GM13976 (cell line): ENCODE results near the gene CHPF2.

Source experiments
- DNase-seq: peaks from one replicate; pipeline ENCODE4 v3.0.0; 2012; ENCODE audit warnings: low spot score
- in situ Hi-C: fragments of 300-500 bp; cut with MboI; formaldehyde crosslinking; loops from one replicate; pipeline ENCODE4 v1.12.0; 2022; ENCODE audit warnings: low sequenced_read_pairs, mixed read lengths, inconsistent platforms; ENCODE audit not compliant: unreplicated experiment
- TF ChIP-seq, protein P1 (sequence below): IDR thresholded peaks from 2 replicates; pipeline ENCODE4 v1.5.1; 2012; ENCODE audit warnings: borderline replicate concordance, mild to moderate bottlenecking; ENCODE audit not compliant: insufficient read depth; ENCODE audit errors: extremely low read depth, missing control alignments, control extremely low read depth

The CHPF2 gene

DNA sequence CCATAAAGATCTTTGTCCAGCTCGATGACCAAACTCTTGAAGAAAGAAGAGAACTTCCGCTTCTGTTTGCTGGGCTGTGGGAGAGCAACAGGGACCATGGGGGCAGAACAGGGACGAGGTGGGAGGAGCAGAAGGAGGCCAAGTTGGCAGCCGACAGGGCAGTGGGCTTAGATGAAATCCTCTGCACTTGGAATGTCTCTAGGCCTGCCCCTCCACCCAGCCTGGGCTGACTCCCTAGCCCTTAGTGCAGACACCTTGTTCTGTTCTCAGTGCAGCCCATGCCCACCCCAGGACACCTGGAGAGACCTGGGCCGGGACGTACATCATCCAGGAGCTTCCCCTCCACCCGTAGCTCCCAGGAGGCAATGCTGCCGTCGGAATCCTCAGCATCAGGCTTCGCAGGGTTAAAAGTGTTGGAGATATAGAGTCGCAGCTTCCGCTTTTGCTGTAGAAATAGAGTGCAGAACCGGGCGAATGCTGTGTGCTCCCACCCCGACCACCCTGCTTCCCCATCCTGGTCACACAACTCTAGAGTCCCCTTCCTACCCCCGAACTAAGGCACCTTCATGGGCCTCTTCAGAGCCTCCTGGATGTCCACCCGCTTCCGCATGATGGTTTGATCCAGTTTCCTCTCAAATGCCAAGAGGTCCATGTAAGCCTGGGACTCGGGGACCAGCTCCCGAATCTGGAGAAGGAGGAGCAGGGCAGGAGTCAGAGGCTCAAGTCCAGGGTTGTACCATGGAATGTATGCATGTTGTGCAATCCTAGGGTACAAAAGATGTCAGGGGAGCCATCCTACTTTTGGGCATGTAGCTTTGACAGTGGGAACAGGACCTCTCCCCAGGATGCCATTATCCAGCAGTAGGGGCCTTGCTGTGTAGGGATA lies 10.1 kb downstream of the CHPF2 start:
- no peak for DNase-seq
- in situ Hi-C loops, result no loop called here
- TF ChIP-seq, protein P1, sequence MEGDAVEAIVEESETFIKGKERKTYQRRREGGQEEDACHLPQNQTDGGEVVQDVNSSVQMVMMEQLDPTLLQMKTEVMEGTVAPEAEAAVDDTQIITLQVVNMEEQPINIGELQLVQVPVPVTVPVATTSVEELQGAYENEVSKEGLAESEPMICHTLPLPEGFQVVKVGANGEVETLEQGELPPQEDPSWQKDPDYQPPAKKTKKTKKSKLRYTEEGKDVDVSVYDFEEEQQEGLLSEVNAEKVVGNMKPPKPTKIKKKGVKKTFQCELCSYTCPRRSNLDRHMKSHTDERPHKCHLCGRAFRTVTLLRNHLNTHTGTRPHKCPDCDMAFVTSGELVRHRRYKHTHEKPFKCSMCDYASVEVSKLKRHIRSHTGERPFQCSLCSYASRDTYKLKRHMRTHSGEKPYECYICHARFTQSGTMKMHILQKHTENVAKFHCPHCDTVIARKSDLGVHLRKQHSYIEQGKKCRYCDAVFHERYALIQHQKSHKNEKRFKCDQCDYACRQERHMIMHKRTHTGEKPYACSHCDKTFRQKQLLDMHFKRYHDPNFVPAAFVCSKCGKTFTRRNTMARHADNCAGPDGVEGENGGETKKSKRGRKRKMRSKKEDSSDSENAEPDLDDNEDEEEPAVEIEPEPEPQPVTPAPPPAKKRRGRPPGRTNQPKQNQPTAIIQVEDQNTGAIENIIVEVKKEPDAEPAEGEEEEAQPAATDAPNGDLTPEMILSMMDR, result no peak

DNA sequence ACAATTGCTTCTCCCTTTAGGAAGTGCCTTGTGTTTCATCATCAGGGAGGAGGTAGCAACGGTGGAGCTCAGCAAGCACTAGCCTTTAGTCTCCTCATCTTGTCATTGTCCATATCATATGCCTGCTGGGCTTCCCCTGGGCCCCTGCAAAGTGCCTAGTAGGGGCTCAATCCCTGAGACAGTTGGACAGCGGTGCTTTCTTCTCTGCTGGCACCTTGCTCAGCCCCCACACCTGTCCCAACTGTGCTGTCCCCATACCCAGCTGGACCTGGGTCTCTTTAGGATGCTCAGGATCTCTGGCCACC lies 10.7 kb downstream of the CHPF2 start:
- no peak for DNase-seq
- TF ChIP-seq, protein P1, result no peak
- in situ Hi-C loops, result no loop called here

DNA sequence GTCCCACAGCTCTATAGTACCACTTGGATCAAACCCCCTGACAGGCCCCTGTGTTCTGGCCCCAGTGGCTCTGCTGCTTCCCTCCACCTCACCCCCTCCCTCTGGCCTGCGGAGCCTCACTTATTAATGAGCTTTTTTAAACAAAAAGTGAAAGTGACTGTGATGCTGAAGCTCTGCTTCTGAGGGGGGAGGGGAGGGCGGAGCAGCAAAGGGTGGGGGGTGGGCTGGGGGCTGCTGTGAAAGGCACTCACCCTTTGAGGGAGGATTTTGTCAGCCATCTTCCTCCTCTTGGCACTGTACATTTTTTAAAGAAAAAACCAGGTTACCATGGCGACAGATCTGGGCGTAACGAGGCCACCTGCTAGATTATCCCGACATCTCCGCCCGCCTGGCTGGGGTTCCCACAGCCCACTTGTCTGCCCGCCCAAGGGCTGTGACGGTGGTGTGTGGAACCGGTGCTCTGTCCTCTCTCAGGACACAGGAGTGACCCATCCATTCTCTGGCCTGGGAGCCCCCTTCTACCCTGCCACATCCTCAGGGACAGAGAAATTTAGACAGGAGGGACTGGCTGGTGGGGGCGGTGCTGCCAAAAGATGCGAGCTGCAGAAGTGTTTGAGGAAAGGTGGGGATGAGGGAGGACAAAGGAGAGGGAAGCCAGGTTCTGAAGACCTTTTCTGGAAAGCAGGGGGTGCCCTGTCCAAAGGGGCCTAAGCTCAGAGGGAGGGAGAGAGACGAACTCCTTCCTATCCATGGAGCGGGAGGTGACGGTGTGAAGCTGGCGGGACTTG lies 11.3 kb downstream of the CHPF2 start:
- no peak for DNase-seq
- TF ChIP-seq, protein P1, result no peak
- in situ Hi-C loops, result no loop called here

DNA sequence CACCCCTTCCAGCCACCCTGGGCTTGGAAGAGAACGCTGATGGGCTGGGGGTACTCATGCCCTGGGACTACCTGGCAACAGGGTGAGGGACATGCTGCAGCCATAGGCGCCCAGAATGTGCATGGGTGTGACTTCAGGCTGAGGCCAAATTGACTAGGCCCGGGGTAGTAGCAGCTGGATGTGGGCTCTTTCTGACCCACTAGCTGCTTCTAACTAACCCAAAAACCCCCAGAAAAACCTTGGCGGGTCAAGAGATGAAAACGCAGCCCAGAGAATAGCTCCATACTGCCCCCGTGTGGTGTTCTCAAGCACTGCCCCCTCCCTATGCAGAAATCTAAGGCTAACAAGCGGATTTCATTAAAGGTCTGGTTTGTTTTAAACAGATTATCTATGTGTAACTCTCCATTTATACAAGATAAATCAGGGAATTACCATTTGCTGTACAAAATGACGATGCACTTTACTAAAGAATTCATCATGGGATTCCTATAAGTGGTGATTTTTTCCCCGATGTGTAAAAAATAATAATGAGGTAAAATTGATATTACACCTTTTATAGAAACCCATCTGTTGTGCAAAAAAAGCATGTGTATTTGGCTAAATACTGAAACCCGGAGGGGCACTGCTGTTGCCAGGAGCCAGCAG lies 12.0 kb downstream of the CHPF2 start:
- DNase-seq, result peak; percentile 88
- in situ Hi-C loops, result no loop called here
- TF ChIP-seq, protein P1, result peak; percentile 76

DNA sequence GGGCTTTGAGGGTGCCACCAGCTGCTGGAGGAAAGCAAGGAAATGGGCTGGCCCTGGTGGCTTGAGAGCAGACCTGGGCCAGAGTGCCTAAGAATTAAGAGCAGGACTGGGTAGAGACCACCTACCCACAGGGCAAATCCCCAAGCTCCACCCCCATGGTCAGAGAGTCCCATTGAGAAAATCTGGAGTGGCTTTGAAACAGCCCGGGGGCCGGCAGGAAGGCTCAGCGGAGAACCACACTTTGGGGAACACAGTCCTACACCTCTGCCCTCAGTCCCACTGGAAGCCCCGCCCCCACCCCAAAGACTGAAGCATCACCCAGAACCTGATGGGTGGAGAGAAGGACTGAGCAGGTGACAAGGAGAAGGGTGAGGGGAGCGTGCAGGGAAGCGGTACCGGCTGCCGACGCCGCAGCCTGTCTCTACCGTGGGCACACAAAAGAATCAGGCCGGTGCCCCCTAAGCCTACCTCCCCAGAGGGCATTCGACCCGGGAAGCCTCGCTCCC lies 12.6 kb downstream of the CHPF2 start:
- in situ Hi-C loops, result no loop called here
- DNase-seq, result peak; percentile 44
- TF ChIP-seq, protein P1, result no peak

DNA sequence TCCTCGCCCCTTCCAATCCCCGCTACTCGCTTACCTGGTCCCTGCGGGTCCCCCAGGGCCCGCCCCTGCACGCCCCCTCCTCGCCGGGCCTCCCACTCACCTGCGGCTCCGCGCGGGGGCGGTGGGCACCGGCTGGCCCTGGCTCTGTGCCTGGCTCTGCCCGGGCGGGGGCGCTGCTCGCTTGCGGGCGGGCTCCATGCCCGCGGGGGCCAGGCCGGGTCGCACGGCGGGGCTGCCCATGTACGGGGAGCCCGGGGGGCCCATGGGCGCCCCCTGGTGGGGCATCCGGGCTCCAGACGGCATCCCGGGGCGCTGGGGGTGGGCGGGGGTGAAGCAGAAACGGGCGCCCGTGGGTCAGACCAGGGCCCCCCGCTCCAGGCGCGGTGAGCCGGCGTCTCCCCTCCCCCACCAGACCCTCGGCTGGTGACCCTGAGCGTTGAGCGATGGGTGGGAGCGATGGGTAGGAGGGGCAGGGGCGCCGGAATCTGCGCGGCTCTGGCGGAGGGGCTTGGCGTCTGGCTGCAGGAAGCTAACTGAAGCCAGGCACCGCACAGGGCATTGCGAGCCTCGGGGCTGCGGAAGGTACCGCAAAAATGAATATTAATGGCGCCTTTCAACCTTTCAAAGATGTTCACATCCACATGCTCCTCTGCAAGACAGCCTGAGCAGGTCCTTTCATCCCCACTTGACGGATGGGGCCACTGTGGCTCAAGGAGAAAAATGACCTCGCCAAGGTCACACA lies 13.2 kb downstream of the CHPF2 start:
- TF ChIP-seq, protein P1, result peak; percentile 37
- peak; percentile 90 for DNase-seq
- in situ Hi-C loops, result no loop called here
